OCI-LY7 (cell line): ENCODE data around the gene RHOG.

Source experiments
- EZH2phosphoT487 ChIP-seq: fragments of 200-600 bp; sonication (generic); IDR thresholded peaks from 2 replicates; pipeline ENCODE4 v1.6.1; 2018; ENCODE audit warnings: low read depth, borderline replicate concordance, mild to moderate bottlenecking, mixed run types, antibody characterized with exemption, low read length, moderate library complexity, mixed read lengths
- TF ChIP-seq, protein P1 (sequence below): fragments of 200-600 bp; sonication (generic); conservative IDR thresholded peaks from 2 replicates; pipeline ENCODE4 v1.5.1; 2014; ENCODE audit warnings: mild to moderate bottlenecking, antibody characterized with exemption, low read length, moderate library complexity, mixed read lengths

DNA sequence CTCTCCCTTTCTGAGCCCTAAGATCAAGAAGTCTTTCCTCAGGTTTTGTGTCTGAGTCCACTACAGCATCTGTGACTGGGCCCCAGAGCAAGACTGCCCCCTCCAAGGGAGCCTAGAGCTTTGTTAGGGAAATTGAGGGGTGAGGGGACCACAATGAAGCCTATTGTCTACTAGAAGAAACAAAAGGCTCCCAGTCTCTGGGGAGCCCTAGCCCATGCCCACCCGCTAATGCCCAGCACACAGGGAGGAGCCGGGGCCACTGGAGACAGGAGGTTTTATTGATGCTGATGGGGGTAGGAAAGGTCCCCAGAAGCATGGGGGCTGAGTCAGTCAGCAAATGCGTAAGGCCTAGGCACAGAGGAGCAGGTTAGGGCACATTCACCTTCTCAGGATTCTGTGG is 14.0 kb downstream of the RHOG start:
- TF ChIP-seq, protein P1, sequence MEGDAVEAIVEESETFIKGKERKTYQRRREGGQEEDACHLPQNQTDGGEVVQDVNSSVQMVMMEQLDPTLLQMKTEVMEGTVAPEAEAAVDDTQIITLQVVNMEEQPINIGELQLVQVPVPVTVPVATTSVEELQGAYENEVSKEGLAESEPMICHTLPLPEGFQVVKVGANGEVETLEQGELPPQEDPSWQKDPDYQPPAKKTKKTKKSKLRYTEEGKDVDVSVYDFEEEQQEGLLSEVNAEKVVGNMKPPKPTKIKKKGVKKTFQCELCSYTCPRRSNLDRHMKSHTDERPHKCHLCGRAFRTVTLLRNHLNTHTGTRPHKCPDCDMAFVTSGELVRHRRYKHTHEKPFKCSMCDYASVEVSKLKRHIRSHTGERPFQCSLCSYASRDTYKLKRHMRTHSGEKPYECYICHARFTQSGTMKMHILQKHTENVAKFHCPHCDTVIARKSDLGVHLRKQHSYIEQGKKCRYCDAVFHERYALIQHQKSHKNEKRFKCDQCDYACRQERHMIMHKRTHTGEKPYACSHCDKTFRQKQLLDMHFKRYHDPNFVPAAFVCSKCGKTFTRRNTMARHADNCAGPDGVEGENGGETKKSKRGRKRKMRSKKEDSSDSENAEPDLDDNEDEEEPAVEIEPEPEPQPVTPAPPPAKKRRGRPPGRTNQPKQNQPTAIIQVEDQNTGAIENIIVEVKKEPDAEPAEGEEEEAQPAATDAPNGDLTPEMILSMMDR, result no peak
- TF ChIP-seq EZH2phosphoT487, result no peak
